GM21528 (cell line): ENCODE measurements around the gene MAP4K4.

Experiments
- ATAC-seq: cut with Tn5 transposase; IDR thresholded peaks from one replicate; pipeline ENCODE4 v1.9.1; 2021; ENCODE audit warnings: mild to moderate bottlenecking, moderate library complexity; ENCODE audit not compliant: unreplicated experiment, low FRiP score

MAP4K4 gene

DNA sequence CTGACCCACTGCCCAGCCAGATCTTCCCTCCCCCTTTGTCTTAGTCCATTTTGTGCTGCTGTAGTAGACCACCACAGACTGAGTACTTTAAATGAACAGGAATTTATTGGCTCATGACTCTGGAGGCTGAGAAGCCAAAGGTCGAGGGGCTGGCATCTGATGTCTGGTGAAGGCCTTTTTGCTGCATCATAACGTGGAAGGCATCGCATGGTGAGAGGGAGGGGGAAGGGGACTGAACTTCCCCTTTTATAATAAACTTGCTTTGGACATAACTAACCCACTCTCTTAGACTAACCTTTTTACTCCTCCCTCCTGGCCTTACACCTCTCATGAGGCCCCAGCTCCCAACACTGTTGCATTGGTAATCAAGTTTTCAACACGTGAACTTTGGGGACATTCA, 83.8 kb downstream of the MAP4K4 start:
- ATAC-seq = no peak

DNA sequence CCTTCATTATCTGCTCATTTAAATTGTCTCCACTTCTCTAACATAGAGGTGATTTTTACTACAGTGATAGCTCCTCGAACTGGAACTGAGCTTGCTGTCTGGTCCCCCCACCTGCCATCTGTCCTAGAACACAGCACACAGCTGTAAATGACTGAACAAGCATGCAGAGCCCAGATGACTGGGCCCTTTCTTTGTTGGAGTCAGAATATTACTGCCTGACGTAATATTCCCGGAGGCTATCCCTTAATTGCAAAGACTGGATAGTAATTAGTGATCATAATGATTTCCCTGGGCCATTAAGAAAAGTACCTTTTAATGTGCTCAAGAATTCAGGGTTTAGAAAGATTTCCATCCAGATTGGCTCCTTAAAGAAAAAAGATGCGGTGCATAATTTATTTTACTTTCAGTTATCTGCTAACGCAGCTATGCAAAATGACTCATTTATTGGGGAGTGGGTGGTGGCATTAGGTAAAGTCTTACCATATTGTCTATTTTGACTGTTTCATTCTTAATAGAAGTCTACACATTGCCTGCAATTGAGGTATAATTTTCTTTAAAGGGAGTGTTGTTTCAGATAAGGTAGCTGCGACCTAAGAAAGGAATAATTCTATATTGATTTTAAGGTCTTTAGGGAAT, 84.4 kb downstream of the MAP4K4 start:
- no peak for ATAC-seq

DNA sequence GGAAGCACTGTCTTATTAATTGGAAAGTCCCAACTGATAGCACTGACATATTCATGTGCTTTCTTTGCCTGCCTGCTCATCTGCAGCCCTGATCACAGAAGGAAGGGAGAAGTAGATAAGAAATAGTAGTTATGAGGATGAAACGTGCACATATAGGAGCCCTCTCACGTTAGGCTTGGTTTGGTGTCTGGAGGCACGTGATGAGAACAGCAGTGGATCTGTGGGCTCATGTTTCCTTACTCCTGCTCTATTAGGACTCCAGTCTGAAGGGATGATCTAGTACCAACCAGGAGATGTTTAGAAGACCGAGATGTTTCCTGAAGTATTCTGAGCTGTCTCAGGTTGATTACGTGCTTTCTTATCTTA, 84.9 kb downstream of the MAP4K4 start:
- no peak for ATAC-seq

DNA sequence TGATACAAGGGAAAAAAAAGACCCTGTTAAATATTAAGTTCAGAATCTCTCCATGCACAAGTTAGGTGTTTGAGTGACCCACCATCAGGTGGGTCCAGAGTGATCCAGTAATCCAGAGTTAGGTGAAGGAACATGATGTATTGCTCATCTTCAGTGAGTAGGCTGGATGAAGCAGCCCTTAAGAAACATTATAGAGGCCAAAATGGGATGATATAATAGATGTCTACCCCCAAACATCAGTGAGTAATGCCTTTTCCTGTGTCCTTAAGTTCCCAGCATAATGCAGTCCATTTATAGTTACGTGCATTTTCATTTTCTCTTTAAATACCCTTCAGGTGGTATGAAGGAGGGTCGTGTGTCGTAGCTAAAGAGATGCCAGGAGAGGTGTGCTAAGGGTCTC, 89.6 kb downstream of the MAP4K4 start:
- no peak for ATAC-seq

DNA sequence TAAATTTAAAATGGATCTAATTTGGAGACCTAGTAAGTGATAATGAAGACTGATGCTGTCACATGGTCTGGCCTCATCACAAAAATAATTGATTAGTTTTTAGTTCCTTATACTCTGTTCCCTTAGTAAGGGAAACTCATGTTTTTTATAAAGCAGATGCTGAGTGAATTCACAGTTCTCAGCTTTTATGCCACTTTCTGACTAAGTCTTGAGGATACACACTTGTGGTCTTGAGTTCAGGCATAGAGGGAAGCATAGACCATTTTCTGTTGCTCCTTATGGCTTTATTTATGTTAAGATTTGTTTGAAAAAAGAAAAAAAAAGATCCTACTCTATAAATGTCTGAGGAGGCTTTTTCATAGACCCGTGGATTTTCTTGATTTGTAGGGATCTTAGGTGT, 91.1 kb downstream of the MAP4K4 start:
- no peak for ATAC-seq

DNA sequence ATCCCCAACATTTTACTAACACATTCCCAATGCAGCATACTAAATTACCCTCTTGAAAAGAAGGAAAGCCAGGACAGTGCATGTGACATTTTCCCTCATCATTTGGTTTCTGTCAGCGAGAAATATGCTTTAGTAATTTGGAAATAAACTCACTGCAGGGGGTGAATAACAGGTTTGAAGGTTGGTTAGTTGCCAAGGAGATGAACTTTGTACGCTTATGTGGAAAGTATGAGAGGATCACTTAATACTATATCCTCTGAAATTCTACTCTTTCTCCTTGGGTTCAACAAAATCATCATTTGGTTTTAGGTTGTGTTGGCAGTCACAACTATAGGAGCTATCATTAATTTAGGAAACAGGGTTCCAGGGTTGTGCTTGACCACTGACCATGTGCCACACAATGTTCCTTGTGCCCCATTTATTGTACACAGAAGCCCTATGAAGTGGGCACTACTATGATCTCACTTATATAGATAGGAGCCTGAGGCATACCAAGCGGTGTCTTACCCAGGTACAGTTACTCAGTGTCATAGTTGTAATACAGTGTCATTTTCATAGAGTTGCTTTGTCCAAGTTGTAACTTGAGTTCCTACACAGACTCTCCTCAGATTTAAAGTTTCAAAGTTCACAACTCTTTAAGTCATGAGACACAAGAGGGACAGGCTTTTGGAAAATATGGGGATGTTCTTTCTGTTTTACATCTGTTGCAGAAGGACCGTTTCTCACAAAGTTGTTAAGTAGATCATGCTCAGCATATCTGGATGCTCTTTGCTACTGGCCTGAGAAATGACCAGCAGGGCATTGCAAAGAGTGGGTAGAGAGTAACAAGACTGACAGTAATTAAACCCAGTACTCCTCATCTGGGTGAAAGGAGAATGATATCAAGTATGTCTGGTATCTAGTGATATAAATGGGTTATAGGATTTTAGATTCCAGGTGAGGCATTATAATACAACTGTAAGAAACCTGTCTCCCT, 91.8 kb downstream of the MAP4K4 start:
- no peak for ATAC-seq

DNA sequence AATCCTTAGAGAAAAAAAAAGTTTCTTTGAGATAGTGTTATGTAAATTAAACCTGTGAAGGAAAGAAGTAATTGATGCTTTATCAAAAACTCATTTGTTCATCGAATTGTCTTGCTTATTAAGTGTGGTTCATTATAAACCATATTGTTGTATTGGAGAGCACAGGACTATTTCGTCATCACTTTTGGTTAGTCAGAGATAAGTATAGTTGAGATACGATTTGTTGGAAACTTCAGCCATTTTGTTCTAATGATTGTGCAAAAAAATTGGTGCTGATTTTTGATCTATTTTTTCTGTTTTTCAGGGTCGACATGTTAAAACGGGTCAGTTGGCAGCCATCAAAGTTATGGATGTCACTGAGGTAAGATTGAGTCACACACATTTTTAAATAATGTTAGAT, 92.9 kb downstream of the MAP4K4 start:
- ATAC-seq = no peak

DNA sequence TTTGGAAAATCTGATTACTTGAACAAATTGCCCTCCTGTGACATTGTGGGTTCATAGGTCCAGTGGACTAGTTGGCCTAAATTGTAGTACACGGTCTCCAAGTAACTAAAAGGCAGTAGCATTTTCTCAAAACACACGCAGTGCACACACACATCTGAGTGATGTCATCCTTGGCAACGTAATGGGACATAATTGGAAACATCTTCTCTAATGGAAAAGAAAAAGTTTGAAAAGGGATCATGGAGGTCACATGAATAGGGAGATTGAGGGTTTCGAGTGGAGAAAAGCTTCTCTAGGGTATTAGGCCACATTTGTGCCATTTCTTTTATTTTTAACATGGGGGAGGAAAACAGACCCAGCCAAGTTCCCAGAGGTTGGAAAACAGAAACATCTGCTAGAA, 93.3 kb downstream of the MAP4K4 start:
- ATAC-seq = no peak

DNA sequence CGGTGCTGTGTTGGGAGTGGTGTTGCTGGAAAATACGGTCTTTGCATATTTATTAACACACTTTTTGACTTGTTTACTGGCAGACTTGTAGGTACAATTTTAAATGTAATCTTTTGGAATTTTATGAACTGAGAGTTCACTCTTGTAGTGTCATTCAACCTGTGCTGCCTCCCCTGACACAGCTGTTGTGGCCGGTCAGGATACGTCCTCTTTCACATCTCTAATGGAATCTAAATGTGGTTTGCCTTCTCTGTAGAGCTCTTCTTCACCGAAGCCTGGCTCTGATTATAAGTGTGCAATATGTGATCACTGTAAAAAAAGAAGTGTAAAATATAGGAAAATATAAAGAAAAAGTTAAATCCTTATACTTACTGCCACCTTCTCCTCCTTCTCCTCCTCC, 94.7 kb downstream of the MAP4K4 start:
- no peak for ATAC-seq

DNA sequence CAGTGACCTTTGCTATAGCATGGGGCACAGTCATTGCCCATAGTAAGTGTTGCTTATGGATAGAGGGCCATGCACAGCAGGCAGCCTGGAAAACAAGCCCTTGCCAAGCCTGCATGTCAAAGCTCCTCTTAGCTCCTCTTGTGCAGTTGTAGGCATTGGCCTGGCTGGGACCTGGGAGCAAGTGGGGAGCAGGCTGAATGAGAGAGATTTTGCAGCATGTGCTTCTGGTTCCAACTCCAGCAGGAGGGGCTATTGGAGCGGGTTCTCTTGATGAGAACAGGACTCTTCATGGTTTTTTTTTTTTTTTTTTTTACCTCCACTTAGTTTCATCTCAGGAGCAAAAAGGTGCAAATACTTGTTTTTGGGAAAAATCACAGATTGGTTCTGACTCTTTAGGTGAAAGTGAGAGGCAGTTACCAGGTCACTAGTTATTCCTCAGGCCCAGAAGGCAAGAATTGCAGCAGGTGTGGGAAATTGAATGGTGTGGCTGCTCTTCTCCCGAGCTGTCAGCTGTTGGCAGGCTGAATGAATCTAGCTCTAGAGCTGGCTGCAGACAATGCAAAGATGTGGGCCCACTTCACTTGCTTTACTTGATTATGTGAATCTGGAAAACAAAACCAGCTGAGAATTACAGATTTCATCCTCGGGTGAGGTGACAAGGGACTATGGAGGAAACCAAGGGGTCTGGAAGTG, 95.9 kb downstream of the MAP4K4 start:
- no peak for ATAC-seq

DNA sequence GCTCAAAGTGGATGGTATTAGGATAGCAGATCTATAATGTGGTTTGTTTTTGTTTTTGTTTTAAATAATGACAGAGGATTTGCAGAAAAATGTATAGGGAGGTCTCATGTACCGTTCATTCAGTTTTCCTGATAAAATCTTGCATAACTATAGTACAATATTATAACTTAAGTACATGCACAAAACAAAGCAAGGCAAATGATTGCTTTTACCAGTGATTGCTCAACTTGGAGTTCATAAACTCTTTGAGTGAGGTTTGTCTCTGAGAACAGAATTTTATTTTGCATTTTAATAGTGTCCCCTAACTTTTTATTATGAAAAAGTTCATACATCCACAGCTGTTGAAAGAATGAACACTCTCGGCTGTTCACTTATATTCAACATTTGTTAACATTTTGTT, 96.6 kb downstream of the MAP4K4 start:
- ATAC-seq = no peak

DNA sequence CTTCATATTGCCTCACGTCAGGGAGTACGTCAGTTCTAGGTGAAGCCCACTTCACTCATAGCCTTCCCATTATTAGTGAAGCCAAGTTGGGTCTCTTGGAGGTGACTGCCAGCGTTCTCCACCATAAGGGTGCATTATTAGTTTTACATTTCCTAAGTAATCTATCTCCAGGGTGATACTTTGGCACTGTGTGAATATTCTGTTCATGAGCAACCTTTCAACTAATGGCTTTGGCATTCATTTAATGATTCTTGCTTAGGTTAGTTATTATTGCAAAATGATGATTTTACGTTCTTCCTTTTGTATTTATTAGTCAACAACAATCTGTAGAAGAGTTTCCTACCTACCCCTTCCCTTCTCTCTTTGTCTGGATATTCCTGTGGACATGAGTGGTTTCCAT, 97.5 kb downstream of the MAP4K4 start:
- ATAC-seq = no peak

DNA sequence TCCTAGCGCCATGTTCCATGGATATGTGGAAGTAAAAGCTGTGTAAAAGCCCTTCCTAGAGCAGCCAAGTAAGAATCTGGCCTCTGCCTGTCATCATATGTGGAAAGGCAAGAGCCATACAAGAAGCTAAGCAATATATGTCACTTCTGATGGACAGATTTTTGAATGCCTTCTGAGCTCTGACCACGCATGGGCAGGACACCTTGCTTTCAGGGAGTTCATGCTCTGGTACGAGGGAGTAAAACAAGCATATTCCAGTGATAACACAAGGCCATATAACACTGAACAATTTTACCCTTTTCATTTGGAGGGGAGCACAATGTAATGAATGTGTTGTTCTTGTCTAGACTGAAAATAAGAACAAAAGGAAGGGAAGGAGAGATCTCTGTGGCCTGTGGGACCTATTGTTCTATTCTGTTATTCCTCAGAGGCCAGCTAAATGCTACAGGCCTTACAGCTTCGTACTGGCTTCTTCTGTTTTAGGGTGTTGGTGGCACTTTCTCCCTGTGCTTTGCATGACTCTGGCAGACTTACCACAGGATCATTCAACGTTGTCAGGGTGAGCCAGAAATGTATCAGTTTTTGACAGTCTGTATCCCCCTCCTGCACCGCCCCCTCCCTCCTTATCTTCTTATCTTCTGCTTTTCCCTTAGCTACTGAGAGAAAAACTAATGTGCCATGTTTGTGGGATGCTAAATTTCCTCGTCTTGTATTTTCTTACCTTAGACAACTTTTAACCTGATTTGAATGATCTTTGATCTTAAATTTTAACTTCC, 99.5 kb downstream of the MAP4K4 start:
- no peak for ATAC-seq

DNA sequence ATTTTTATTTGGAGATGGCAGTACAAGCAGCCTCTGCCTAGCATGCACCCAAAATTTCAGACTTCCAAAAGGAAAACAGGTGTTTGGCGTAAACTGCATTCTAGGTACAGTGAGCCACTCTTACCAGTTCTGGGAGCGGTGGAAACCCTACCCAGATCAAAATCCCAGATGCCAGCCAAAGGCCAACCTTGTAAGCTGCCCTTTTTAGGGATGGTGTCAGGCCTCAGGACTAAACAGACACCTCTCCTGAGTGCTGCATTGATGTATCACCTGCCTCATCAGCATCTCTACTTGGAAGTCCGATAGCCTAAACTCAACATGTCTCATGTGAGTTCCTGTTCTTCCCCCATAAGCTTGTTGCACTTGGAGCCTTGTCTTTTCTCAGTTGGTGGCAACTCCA, 104.0 kb downstream of the MAP4K4 start:
- no peak for ATAC-seq

DNA sequence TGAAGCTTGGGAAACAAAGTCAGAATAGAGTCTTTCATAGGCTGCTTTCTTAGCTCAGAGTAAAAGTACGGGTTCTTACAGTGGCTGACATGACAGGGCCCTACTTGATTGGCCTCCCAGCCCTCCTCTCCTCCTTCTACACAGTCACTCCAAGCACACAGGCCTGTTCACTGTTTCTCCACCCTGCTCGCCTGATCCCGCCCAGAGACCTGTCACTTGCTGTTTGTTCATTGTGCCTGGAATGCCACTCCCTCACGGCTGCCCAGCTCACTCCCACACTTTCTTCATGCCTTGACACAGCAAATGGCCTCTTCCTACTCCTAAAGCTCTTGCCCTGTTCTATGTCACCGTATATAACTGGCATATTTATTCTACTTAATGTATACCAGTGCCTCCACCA, 104.8 kb downstream of the MAP4K4 start:
- ATAC-seq = no peak

DNA sequence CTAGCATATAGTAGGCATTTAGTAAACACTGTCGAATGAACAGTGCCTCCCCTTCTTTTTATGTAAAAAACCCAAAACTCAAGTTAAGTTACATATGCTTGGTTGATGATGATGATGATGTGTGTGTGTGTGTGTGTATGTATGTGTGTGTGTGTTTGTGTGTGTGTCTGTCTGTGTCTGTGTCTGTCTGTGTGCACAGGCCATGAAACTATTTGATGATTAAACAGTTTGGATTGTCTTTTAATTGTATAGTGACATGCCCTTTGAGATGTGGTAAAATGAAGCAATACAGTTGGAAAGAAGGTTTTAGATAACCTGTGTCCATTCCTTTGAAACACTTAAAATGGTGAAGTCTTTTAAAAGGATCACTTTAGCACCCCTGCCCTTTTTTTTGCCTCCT, 105.6 kb downstream of the MAP4K4 start:
- no peak for ATAC-seq

DNA sequence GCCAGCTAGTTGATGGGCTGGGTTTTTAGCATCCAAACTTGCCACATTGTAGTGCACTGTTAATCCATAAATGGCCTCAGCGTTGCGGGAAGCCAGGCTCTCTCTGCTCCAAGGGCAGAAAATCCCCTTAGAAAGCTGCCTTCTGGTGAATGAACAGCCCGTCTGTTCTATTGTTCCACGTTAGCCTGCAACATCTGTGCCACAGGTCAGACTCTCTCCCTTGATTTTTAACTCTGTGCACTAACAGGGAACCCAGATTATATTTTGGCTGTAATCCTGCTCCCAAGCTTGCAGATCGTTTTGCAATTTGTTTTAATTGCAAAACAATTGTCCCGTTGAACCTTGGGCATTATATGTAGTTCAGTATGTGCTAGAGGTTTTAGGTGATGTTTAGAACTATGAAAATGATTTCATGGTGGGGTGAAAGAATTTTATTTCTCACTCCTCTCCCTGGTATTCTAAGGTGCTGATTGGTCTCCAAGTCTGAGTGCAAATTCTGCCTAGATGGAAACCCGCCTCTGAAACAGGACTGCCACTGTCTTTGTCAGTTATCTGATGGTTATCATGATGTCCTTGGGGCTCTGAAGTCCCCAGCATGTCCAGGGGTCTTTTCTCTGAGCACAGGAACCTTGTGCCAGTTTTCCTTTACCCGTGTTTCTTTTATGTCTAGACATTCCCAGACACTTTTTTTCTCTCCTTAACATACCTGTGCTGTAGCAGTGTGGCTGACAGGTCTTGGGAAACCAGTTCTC, 106.6 kb downstream of the MAP4K4 start:
- no peak for ATAC-seq

DNA sequence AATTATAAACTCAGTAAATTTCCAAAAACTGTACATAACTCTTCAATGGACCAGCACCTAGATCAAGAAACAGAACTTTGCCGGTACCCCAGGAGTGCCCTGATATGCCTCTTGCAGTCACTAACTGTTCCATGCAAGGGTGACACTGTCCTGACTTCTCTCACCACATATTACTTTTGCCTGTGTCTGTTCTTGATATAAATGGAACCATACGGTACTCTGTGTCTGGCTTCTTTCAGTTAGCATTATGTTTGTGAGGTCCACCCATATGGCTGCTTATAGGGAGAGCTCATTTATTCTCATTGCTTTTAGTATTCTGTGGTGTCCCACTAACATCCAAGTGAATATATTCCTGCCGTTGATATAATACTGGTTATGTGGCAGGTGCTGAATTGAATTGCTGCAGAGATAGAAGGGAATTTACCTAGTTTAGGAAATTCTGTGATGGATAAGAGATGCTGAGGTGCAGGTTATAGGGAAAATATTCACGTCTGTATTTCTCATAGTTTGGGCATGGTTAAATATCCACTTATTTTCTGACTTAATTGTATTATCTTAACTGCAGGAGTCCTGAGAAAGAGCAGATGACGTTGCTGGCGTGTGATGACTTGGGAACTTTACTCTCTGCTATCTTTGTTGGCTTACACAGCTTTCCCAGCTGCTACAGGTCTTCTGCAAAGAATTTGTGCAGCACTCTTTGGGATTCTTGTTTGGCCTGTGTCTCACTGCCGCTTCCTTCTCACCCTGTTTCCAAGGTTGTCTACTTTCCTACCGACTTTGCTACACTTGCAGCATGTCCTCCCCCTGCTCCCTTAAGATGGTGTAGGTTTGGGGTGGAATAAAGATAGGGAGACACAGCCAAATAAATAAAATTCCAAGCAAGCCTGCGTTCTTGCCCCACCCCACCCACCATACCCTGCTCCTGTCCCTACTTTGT, 107.9 kb downstream of the MAP4K4 start:
- ATAC-seq = no peak

DNA sequence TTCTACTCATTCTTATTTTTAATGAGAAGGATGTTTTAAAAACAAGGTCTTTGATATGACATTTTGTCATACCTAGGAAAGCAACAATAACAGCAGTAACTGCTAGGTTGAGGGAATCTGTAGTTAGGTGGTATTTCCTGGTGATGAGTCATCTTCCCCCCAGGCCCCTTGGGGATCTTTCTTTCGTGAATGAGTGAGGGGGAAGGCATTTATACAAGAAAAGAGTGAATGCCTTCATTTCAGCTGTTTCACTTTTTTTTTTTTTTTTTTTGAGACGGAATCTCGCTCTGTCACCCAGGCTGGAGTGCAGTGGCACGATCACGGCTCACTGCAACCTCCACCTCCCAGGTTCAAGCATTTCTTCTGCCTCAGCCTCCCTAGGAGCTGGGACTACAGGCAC, 108.6 kb downstream of the MAP4K4 start:
- ATAC-seq = no peak
